GM06990 (cell line): Measurements from ENCODE around the gene CNOT1.

Source experiments
- DNase-seq: peaks from one replicate; pipeline ENCODE4 v3.0.0-alpha.2; 2011; ENCODE audit not compliant: insufficient read length; ENCODE audit errors: extremely low read depth
- H3K27me3 ChIP-seq: replicated peaks from 2 replicates; pipeline ENCODE4 v1.6.0; 2011; ENCODE audit warnings: low read length; ENCODE audit not compliant: control insufficient read depth, insufficient read depth
- H3K36me3 ChIP-seq: 2 replicates; pipeline ENCODE4 v1.5.1; 2011; ENCODE audit warnings: low read length; ENCODE audit not compliant: control insufficient read depth, insufficient read depth
- H3K4me3 ChIP-seq: replicated peaks from 2 replicates; pipeline ENCODE4 v1.5.1; 2011; ENCODE audit warnings: low read depth, mild to moderate bottlenecking, control low read depth, low read length
- TF ChIP-seq, protein P1 (sequence below): IDR thresholded peaks from 2 replicates; pipeline ENCODE4 v1.5.1; 2011; ENCODE audit warnings: low read length, control low read depth, mild to moderate bottlenecking, inconsistent platforms; ENCODE audit not compliant: insufficient read depth, poor library complexity, severe bottlenecking

The CNOT1 gene

DNA sequence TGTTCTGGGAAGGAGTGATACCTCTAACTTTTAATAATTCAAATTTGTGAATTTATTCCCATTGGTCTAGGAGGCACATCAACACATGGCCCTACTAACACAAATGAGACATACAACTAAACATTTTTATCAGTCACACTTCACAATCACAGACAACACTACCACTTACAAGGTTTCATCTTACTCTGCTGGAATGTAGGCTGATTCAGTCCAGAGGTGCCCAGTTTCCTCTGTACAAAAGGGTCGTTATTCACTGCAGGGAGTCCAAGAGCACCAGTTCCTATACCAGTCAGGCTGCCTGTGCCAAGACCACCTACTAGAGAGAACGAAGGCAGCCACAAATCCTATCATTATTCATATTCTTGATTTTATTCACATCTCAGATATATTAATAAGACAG lies 72.9 kb downstream of the CNOT1 start:
- no peak for DNase-seq
- Histone ChIP-seq H3K4me3 (no peak overlapping the region), H3K36me3 (peaks cover 14% of the 10 kb centered on the region), H3K27me3 (no peaks in the 10 kb centered on the region)
- TF ChIP-seq, protein P1, sequence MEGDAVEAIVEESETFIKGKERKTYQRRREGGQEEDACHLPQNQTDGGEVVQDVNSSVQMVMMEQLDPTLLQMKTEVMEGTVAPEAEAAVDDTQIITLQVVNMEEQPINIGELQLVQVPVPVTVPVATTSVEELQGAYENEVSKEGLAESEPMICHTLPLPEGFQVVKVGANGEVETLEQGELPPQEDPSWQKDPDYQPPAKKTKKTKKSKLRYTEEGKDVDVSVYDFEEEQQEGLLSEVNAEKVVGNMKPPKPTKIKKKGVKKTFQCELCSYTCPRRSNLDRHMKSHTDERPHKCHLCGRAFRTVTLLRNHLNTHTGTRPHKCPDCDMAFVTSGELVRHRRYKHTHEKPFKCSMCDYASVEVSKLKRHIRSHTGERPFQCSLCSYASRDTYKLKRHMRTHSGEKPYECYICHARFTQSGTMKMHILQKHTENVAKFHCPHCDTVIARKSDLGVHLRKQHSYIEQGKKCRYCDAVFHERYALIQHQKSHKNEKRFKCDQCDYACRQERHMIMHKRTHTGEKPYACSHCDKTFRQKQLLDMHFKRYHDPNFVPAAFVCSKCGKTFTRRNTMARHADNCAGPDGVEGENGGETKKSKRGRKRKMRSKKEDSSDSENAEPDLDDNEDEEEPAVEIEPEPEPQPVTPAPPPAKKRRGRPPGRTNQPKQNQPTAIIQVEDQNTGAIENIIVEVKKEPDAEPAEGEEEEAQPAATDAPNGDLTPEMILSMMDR, result no peak

- no peaks in the 10 kb centered on the region for H3K27me3 ChIP-seq
- H3K36me3 ChIP-seq, result peaks cover 16% of the 10 kb centered on the region
- no peak overlapping the region for H3K4me3 ChIP-seq
- no peak for DNase-seq
- TF ChIP-seq, protein P1, result no peak
Observed at GRCh38 chr16:58551496-58551895, 78.1 kb downstream of the CNOT1 start.

DNA sequence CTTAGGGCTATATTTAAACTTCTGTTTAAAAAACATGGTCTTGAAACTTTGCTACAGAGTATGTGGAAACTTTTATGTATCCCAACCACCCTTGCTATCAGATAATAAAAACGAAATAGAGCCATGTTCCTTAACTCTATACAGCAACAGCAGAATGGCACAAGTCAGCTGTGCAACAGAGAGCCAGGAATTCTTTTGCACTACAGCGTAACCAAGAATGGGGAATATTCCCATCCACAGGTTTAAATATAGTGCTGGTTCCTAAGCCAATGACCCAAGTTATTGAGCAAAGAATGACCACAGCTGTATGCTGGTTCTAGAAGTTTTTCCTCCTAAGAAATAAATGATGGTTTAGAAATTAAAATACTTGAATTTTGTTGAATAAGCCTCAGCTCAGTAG lies 81.2 kb downstream of the CNOT1 start:
- TF ChIP-seq, protein P1, result no peak
- no peak for DNase-seq
- no peaks in the 10 kb centered on the region for H3K27me3 ChIP-seq
- H3K36me3 ChIP-seq, result peaks cover 22% of the 10 kb centered on the region
- no peak overlapping the region for H3K4me3 ChIP-seq

DNA sequence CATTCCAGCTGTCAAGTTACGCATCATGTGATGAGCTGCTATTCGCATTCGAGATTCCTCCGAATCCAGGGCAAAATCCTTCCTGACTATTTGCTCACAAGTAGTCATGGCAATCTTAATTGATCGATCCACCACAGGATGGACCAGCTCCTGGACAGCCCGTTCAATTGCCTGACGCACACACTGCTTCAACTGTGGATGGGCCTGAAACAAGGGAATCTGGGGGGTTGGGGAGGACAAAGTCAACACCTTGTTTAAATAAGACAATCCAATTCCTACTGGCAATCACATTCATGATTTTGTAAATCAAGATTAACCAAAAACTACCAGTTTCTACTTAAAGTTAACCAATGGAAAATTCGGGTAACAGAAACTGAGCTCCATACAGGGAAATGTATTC lies 85.9 kb downstream of the CNOT1 start:
- peaks cover 28% of the 10 kb centered on the region for H3K36me3 ChIP-seq
- TF ChIP-seq, protein P1, result no peak
- no peak for DNase-seq
- no peaks in the 10 kb centered on the region for H3K27me3 ChIP-seq
- H3K4me3 ChIP-seq, result no peak overlapping the region

DNA sequence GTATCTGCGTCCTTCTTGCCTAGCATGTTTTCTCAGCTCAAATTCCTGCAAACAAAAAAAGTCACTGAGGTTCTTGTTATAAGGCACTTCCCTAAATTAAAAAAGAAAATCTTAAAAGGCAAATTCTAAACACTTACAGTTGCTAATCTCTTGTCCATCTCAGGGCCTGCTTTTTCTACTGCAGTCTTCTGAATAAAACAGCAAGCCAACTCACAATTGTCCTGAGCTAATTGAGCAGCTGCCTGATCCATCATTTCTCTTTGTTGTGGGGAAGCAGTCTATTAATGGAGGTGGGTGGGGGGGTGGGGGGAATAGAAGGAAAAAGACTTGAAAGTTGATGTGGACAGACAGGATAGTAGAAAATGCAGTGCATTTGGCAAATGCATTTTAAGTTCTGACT lies 87.3 kb downstream of the CNOT1 start:
- Histone ChIP-seq H3K4me3 (no peak overlapping the region), H3K27me3 (no peaks in the 10 kb centered on the region), H3K36me3 (peaks cover 31% of the 10 kb centered on the region)
- DNase-seq, result no peak
- TF ChIP-seq, protein P1, result no peak

DNA sequence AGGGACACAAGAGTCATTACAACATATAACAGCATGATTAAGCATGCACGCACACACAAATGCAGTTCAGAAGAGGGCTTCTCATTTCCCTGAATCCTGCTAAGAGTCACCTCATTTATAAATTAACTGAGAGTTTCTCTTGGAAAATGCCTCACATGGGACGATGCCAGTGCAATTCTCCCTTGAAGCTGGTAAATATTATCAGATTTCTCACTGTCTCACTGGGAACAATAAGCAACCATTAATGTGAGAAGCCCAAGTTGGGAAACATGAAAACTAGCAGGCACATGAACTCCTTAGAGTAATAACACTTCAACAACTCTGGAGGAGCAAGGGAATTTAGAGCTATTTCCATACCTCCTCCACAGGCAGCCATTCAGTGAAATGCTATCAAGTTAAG lies 87.9 kb downstream of the CNOT1 start:
- TF ChIP-seq, protein P1, result no peak
- Histone ChIP-seq H3K36me3 (peaks cover 35% of the 10 kb centered on the region), H3K4me3 (no peak overlapping the region), H3K27me3 (no peaks in the 10 kb centered on the region)
- DNase-seq, result no peak
